ENCODE data around the gene NFKBIA. TPM values are rescaled to one million over a fixed set of nuclear protein-coding genes. Genes with fewer than 3 reads are reported as not detected.

NFKBIA gene
- total RNA-seq, 1 experiment from 2014 or later = 29.3 TPM

DNA sequence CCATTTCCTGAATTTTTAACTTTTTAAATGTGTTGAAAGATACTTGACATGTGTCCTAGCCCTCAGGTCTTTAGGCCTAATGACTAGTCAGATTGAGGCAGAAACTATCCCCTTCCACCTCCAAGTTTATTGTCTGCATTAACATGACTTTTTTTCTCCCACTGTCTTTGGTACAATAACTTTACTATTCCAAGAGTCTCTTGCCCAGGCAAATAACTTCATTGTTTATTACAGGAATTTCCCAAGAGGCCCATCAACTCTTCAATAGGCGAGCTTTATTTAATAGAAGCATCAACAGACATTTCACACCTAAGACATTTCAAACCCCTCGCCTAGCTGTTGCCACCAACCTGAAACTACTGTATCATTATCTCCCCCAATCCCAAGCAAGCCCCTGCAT is 10.7 kb downstream of the NFKBIA start:
- TF ChIP-seq, protein P1, sequence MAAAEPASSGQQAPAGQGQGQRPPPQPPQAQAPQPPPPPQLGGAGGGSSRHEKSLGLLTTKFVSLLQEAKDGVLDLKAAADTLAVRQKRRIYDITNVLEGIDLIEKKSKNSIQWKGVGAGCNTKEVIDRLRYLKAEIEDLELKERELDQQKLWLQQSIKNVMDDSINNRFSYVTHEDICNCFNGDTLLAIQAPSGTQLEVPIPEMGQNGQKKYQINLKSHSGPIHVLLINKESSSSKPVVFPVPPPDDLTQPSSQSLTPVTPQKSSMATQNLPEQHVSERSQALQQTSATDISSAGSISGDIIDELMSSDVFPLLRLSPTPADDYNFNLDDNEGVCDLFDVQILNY (CRISPR knock-in tag; IDR thresholded peaks at IDR 0.05) = no peak
- TF ChIP-seq ERG (CRISPR knock-in tag; IDR thresholded peaks at IDR 0.05) (no peak), ZNF396 (CRISPR knock-in tag; IDR thresholded peaks at IDR 0.05; ENCODE audit: borderline replicate concordance) (no peak), USF2 (CRISPR knock-in tag; IDR thresholded peaks at IDR 0.05) (no peak), ZNF423 (CRISPR knock-in tag; IDR thresholded peaks at IDR 0.05) (no peak), ZNF425 (CRISPR knock-in tag; conservative IDR thresholded peaks at IDR 0.05) (no peak), TP53 (CRISPR knock-in tag; IDR thresholded peaks at IDR 0.05) (no peak), MYBL2 (CRISPR knock-in tag; IDR thresholded peaks at IDR 0.05) (no peak)
- TF ChIP-seq, protein P2, sequence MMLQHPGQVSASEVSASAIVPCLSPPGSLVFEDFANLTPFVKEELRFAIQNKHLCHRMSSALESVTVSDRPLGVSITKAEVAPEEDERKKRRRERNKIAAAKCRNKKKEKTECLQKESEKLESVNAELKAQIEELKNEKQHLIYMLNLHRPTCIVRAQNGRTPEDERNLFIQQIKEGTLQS (CRISPR knock-in tag; conservative IDR thresholded peaks at IDR 0.05) = no peak
- TF ChIP-seq, protein P3, sequence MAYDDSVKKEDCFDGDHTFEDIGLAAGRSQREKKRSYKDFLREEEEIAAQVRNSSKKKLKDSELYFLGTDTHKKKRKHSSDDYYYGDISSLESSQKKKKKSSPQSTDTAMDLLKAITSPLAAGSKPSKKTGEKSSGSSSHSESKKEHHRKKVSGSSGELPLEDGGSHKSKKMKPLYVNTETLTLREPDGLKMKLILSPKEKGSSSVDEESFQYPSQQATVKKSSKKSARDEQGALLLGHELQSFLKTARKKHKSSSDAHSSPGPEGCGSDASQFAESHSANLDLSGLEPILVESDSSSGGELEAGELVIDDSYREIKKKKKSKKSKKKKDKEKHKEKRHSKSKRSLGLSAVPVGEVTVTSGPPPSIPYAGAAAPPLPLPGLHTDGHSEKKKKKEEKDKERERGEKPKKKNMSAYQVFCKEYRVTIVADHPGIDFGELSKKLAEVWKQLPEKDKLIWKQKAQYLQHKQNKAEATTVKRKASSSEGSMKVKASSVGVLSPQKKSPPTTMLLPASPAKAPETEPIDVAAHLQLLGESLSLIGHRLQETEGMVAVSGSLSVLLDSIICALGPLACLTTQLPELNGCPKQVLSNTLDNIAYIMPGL (CRISPR knock-in tag; IDR thresholded peaks at IDR 0.05) = no peak
- ChIA-PET CTCF (no interaction called here), POLR2A (no interaction called here)
- no peak for ATAC-seq
- Mint-ChIP-seq H3K4me1 (peaks cover 42% of the 10 kb centered on the region), H3K27ac (peak overlapping the region; percentile 2; the same call in 1 of the 2 replicates), H3K27me3 (ENCODE audit: low read depth) (no peaks in the 10 kb centered on the region), H3K36me3 (no peaks in the 10 kb centered on the region), H3K4me3 (no peak overlapping the region), H3K9me3 (no peaks in the 10 kb centered on the region)
- no peak for DNase-seq (ENCODE audit: low spot score)

GRCh38 chr14:35392103-35392502 is 12.4 kb downstream of the NFKBIA start:
- no peak overlapping the region for H3K27ac Mint-ChIP-seq
- no peak for ATAC-seq
- H3K27me3 Mint-ChIP-seq (ENCODE audit: low read depth) = no peaks in the 10 kb centered on the region
- H3K4me1 Mint-ChIP-seq = peaks cover 28% of the 10 kb centered on the region
- no peak for DNase-seq (ENCODE audit: low spot score)
- no peaks in the 10 kb centered on the region for H3K9me3 Mint-ChIP-seq
- TF ChIP-seq HMGA2 (CRISPR knock-in tag; IDR thresholded peaks at IDR 0.05) (no peak), FOXP4 (CRISPR knock-in tag; IDR thresholded peaks at IDR 0.05) (no peak), ZNF138 (CRISPR knock-in tag; conservative IDR thresholded peaks at IDR 0.05) (no peak), NR2C2 (CRISPR knock-in tag; IDR thresholded peaks at IDR 0.05) (no peak), CREM (CRISPR knock-in tag; IDR thresholded peaks at IDR 0.05) (no peak), TCF7 (CRISPR knock-in tag; IDR thresholded peaks at IDR 0.05; ENCODE audit: low read depth) (no peak), ZNF425 (CRISPR knock-in tag; conservative IDR thresholded peaks at IDR 0.05) (no peak), SMAD4 (CRISPR knock-in tag; IDR thresholded peaks at IDR 0.05) (no peak), NFATC4 (CRISPR knock-in tag; IDR thresholded peaks at IDR 0.05) (no peak), CBFB (CRISPR knock-in tag; IDR thresholded peaks at IDR 0.05; ENCODE audit: low read depth) (no peak), SP1 (CRISPR knock-in tag; conservative IDR thresholded peaks at IDR 0.05) (no peak)
- TF ChIP-seq, protein P4, sequence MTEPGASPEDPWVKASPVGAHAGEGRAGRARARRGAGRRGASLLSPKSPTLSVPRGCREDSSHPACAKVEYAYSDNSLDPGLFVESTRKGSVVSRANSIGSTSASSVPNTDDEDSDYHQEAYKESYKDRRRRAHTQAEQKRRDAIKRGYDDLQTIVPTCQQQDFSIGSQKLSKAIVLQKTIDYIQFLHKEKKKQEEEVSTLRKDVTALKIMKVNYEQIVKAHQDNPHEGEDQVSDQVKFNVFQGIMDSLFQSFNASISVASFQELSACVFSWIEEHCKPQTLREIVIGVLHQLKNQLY (CRISPR knock-in tag; IDR thresholded peaks at IDR 0.05) = no peak
- CTCF ChIA-PET = no interaction called here
- no peaks in the 10 kb centered on the region for H3K36me3 Mint-ChIP-seq
- H3K4me3 Mint-ChIP-seq = no peak overlapping the region
- POLR2A ChIA-PET = no interaction called here
